A549 (cell line): Measurements from ENCODE around the gene S1PR4.

Source experiments
- CEBPB ChIP-seq, 2 experiments: fragments of >200 bp in 1 of 2; sonication (Bioruptor Twin) in 1 of 2; formaldehyde crosslinking in 1 of 2; IDR thresholded peaks; 2 replicates each; pipeline ENCODE4 v1.6.1; 2012 to 2016
- CHD2 ChIP-seq: fragments of 150-350 bp; IDR thresholded peaks from 2 replicates; pipeline ENCODE4 v1.6.1; 2014; ENCODE audit warnings: low read length; ENCODE audit not compliant: partially characterized antibody
- EP300 ChIP-seq, 2 experiments: fragments of >200 bp; sonication (Bioruptor Twin); formaldehyde crosslinking; IDR thresholded peaks; 2 replicates in 1 of 2; 3 replicates in 1 of 2; pipeline ENCODE4 v1.6.1; 2016 to 2017
- ESRRA ChIP-seq: fragments of 150-350 bp; IDR thresholded peaks from 2 replicates; pipeline ENCODE4 v1.6.1; 2014; ENCODE audit warnings: mild to moderate bottlenecking, low read length, borderline replicate concordance
- JUN ChIP-seq, 2 experiments: fragments of >200 bp; sonication (Bioruptor Twin); formaldehyde crosslinking; IDR thresholded peaks; 2 replicates in 1 of 2; 3 replicates in 1 of 2; pipeline ENCODE4 v1.6.1; 2016 to 2017
- MYC ChIP-seq: IDR thresholded peaks from 2 replicates; pipeline ENCODE4 v1.6.1; 2012; ENCODE audit warnings: mild to moderate bottlenecking, inconsistent platforms, low read length, improper control_type of control experiment, borderline replicate concordance
- POLR2A ChIP-seq: IDR thresholded peaks from 2 replicates; pipeline ENCODE4 v1.6.1; 2012; ENCODE audit warnings: mild to moderate bottlenecking, low read length
- SMC3 ChIP-seq: fragments of >200 bp; sonication (Bioruptor Twin); formaldehyde crosslinking; IDR thresholded peaks from 3 replicates; pipeline ENCODE4 v1.6.1; 2018; ENCODE audit warnings: inconsistent platforms
- SREBF2 ChIP-seq: fragments of 450-650 bp; IDR thresholded peaks from 2 replicates; pipeline ENCODE4 v1.6.1; 2014; ENCODE audit warnings: mild to moderate bottlenecking, moderate library complexity
- TF ChIP-seq, protein P1 (sequence below): fragments of >200 bp; sonication (Bioruptor Twin); formaldehyde crosslinking; IDR thresholded peaks from 3 replicates; pipeline ENCODE4 v1.5.1; 2016
- TF ChIP-seq, protein P2 (sequence below): fragments of 150-350 bp; IDR thresholded peaks from 2 replicates; pipeline ENCODE4 v1.6.1; 2014; ENCODE audit warnings: low read depth, mild to moderate bottlenecking, low read length
- TF ChIP-seq, protein P3 (sequence below): fragments of 250-450 bp; sonication (Bioruptor Pico); IDR thresholded peaks from 2 replicates; pipeline ENCODE4 v1.5.0; 2021; ENCODE audit warnings: mild to moderate bottlenecking, moderate library complexity, borderline replicate concordance
- TF ChIP-seq, protein P4 (sequence below): fragments of 250-450 bp; sonication (Bioruptor Pico); IDR thresholded peaks from 2 replicates; pipeline ENCODE4 v1.5.0; 2020; ENCODE audit warnings: low read depth, mild to moderate bottlenecking, moderate library complexity

DNA sequence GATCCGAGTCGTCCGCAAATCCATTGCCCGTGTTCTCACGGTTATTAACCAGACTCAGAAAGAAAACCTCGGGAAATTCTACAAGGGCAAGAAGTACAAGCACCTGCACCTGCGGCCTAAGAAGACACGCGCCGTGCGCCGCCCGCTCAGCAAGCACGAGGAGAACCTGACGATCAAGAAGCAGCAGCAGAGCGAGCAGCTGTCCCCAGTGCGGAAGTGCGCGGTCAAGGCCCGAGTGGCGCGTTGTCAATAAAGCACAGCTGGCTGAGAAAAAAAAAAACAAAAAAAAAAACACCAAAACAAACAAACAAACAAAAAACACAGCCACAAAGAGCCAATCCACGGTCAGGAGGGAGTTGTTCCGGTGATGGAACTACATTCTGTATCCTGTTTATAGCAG lies 47.4 kb upstream of the S1PR4 start:
- TF ChIP-seq, protein P1, sequence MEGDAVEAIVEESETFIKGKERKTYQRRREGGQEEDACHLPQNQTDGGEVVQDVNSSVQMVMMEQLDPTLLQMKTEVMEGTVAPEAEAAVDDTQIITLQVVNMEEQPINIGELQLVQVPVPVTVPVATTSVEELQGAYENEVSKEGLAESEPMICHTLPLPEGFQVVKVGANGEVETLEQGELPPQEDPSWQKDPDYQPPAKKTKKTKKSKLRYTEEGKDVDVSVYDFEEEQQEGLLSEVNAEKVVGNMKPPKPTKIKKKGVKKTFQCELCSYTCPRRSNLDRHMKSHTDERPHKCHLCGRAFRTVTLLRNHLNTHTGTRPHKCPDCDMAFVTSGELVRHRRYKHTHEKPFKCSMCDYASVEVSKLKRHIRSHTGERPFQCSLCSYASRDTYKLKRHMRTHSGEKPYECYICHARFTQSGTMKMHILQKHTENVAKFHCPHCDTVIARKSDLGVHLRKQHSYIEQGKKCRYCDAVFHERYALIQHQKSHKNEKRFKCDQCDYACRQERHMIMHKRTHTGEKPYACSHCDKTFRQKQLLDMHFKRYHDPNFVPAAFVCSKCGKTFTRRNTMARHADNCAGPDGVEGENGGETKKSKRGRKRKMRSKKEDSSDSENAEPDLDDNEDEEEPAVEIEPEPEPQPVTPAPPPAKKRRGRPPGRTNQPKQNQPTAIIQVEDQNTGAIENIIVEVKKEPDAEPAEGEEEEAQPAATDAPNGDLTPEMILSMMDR: no peak
- TF ChIP-seq SMC3 (no peak), CHD2 (no peak), POLR2A (no peak), JUN (IDR thresholded peaks at IDR 0.05) (no peak), MYC (no peak), SREBF2 (no peak), EP300 (IDR thresholded peaks at IDR 0.05) (no peak), CEBPB (IDR thresholded peaks at IDR 0.05) (no peak), ESRRA (no peak)
- TF ChIP-seq, protein P2, sequence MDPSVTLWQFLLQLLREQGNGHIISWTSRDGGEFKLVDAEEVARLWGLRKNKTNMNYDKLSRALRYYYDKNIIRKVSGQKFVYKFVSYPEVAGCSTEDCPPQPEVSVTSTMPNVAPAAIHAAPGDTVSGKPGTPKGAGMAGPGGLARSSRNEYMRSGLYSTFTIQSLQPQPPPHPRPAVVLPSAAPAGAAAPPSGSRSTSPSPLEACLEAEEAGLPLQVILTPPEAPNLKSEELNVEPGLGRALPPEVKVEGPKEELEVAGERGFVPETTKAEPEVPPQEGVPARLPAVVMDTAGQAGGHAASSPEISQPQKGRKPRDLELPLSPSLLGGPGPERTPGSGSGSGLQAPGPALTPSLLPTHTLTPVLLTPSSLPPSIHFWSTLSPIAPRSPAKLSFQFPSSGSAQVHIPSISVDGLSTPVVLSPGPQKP: no peak
- TF ChIP-seq, protein P3, sequence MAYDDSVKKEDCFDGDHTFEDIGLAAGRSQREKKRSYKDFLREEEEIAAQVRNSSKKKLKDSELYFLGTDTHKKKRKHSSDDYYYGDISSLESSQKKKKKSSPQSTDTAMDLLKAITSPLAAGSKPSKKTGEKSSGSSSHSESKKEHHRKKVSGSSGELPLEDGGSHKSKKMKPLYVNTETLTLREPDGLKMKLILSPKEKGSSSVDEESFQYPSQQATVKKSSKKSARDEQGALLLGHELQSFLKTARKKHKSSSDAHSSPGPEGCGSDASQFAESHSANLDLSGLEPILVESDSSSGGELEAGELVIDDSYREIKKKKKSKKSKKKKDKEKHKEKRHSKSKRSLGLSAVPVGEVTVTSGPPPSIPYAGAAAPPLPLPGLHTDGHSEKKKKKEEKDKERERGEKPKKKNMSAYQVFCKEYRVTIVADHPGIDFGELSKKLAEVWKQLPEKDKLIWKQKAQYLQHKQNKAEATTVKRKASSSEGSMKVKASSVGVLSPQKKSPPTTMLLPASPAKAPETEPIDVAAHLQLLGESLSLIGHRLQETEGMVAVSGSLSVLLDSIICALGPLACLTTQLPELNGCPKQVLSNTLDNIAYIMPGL (CRISPR knock-in tag): no peak
- TF ChIP-seq, protein P4, sequence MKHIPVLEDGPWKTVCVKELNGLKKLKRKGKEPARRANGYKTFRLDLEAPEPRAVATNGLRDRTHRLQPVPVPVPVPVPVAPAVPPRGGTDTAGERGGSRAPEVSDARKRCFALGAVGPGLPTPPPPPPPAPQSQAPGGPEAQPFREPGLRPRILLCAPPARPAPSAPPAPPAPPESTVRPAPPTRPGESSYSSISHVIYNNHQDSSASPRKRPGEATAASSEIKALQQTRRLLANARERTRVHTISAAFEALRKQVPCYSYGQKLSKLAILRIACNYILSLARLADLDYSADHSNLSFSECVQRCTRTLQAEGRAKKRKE (CRISPR knock-in tag): no peak
